GM12864 (cell line): ENCODE results near the gene ZNF431.
"Not testable (repeated sequence)": the region's sequence is repeated elsewhere in the genome, so short reads cannot be mapped to it uniquely, and the experiment has no call there.

ENCODE experiments used
- DNase-seq: peaks from one replicate; pipeline ENCODE4 v3.0.0-alpha.2; 2011; ENCODE audit warnings: low read depth
- H3K4me3 ChIP-seq: 2 replicates; pipeline ENCODE4 v1.5.1; 2011; ENCODE audit warnings: mild to moderate bottlenecking, low read depth, low read length, control low read depth
- TF ChIP-seq, protein P1 (sequence below): IDR thresholded peaks from 2 replicates; pipeline ENCODE4 v1.5.1; 2011; ENCODE audit warnings: low read depth, mild to moderate bottlenecking, moderate library complexity, low read length, control low read depth, inconsistent platforms; ENCODE audit errors: missing control alignments

ZNF431 gene

DNA sequence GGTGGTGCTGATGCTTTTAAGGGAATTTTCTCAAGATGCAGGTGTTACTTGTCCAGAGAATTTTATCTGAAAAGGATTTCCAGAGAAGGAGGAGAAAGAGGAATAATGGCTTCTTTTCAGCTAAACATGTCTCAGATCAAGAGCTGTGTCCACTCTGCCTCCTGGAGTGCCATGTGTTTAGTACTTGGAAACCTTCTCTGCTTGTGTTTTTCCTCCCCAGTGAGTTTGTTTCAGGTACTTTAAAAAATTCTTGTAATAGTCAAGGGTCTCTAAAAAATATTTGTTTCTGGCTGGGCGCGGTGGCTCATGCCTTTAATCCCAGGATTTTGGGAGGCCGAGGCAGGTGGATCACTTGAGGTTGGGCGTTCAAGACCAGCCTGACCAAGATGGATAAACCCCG, 22.7 kb downstream of the ZNF431 start:
- no peak overlapping the region for H3K4me3 ChIP-seq
- TF ChIP-seq, protein P1, sequence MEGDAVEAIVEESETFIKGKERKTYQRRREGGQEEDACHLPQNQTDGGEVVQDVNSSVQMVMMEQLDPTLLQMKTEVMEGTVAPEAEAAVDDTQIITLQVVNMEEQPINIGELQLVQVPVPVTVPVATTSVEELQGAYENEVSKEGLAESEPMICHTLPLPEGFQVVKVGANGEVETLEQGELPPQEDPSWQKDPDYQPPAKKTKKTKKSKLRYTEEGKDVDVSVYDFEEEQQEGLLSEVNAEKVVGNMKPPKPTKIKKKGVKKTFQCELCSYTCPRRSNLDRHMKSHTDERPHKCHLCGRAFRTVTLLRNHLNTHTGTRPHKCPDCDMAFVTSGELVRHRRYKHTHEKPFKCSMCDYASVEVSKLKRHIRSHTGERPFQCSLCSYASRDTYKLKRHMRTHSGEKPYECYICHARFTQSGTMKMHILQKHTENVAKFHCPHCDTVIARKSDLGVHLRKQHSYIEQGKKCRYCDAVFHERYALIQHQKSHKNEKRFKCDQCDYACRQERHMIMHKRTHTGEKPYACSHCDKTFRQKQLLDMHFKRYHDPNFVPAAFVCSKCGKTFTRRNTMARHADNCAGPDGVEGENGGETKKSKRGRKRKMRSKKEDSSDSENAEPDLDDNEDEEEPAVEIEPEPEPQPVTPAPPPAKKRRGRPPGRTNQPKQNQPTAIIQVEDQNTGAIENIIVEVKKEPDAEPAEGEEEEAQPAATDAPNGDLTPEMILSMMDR, result no peak
- no peak for DNase-seq

DNA sequence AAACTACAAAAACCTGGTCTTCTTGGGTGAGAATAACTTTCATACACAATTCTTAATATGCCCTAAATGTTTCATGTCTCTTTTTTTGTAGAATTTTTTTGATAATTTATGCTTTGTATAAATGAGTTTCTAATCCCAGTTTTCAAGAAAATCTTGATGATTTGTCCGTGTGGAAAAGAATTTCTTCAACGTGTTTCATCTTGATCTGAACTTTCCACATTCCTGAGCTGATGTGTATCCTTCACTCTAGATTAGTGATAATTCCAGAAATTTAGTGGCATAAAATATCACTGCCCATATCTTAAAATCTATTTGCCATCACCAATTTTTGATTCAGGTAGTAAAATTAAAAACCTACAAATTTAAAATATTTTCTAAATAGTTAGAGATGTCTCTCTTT, 24.6 kb downstream of the ZNF431 start:
- DNase-seq, result no peak
- no peak overlapping the region for H3K4me3 ChIP-seq
- TF ChIP-seq, protein P1, result no peak

DNA sequence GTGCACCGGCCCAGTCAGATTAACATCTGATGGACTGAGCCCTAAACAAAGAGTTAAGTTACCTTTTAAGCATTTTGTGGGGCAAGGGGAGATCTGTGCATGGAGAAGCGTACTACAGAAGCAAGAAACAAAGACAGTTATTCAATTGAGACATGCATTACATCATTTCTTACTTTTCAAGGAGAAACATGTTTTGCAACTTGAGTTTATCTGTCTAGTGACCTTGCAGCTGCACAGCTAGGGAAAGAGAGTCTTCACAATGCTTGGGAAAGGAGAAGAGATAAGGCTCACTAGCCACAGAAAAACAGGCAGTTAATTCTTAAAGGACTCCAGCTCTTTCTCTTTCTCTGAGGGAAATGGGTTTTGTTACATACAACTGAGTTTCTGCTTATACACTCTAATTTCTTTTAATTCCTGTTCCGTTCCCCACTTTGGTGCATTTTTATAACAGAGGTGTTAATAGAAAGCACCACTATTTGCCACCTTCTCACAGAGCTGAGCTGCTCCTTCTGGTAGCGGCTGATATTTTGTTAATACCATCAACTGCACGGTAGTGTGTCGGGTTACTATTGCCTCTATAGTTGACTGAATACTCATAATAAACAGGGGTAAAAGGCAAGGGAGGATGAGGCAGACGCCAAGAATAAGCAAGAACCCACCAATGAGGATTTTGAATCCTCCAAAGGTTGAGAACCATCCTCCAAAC, 55.9 kb downstream of the ZNF431 start:
- TF ChIP-seq, protein P1, result no peak
- no peak for DNase-seq
- no peak overlapping the region for H3K4me3 ChIP-seq

DNA sequence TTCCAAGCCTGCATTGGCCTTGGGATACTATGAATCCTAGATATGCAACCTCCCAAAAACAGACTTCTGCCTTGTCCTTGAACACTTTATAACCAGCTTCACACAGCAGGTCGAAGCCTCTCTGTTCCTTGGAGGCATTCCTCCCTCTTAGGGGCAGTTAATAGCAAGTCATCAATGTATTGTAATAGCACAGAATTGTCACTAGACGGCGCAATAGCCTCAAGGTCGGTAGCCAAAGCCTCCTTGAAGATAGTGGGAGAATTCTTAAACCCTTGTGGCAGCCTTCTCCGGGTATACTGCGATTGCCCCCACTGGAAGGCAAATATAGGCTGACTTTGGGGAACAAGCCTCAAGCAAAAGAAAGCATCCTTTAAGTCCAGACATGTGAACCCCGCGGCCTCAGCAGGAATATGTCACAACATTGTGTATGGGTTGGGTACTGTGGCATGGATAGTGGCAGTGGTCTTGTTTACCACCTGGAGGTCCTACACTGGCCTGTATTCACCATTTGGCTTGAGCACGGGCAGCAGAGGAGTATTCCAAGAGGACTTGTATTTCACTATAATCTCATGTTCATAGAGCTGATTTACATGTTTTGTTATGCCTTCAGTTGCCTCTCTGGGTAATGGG, 61.1 kb downstream of the ZNF431 start:
- no peak for DNase-seq
- TF ChIP-seq, protein P1, result peak; percentile 62
- no peak overlapping the region for H3K4me3 ChIP-seq

DNA sequence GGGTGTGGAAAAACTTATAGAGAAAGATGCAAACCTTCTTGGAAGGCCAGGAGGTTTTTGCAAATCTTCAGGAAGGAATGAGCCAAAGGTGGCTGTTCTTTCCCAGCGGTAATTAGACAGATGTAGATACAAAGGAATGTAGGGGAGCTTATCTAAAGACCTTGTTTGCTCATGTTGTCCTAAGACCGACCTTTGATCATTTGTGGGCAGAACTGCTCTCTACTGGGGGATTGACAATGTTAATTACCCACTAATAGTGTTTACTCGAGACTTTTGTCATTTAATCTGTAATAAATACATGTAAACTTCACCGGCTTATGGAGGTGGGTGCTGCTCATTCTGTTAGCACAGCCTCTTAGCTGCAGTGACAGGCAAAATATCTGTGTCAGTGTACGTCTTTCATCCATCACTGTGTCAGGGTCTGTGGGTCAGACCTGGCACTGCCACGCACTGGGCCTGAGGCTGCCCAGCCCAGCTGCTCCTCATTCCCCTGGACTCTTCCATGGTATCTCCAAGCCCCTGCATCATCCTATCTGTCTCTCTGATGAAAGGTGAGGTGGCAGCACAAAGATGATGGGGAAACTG, 68.3 kb downstream of the ZNF431 start:
- H3K4me3 ChIP-seq, result no peak overlapping the region
- no peak for DNase-seq
- TF ChIP-seq, protein P1, result no peak

DNA sequence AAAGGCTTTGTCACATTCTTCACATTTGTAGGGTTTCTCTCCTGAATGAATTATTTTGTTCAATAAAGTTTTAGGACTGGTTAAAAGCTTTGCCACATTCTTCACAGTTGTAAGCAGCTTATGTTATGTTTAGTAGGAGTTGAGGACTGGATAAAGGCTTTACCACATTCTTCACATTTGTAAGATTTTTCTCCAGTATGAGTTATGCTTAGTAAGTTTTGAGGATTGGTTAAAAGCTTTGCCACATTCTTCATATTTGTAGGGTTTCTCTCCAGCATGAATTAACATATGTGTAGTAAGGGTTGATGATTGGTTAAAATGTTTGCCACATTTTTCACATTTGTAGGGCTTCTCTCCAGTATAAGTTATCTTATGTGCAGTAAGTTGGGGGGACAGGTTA, 79.9 kb downstream of the ZNF431 start:
- DNase-seq, result no peak
- TF ChIP-seq, protein P1, result no peak
- no peak overlapping the region for H3K4me3 ChIP-seq

DNA sequence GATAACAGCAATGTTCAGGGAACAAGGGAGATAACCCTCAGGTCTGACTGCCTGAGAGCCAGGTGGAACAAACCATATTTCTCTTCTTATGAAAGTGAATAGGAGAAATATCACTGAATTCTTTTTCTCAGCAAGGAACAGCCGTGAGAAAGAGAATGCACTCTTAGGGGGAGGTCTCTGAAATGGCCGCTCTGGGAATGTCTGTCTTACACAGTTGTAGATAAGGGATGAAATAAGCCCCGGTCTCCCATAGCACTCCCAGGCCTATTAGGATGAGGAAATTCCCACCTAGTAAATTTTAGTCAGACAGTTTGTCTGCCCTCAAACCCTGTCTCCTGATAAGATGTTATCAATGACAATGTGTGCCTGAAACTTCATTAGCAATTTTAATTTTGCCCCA, 88.1 kb downstream of the ZNF431 start:
- H3K4me3 ChIP-seq, DNase-seq: not testable (repeated sequence)
